H1 (cell line): ENCODE results near the gene CACNA1B.

Source experiments
- CHD1 ChIP-seq: IDR thresholded peaks from 2 replicates; pipeline ENCODE4 v1.6.1; 2012; ENCODE audit warnings: low read depth, low read length, improper control_type of control experiment
- CTCF ChIP-seq, 3 experiments: IDR thresholded peaks; 1 replicate in 2 of 3; 2 replicates in 1 of 3; pipeline versions ENCODE4 v1.5.1 to v1.6.1; 2011; ENCODE audit warnings: low read length in 3 of 3, mild to moderate bottlenecking in 3 of 3, inconsistent platforms in 2 of 3, low read depth in 1 of 3, moderate library complexity in 1 of 3; ENCODE audit not compliant: insufficient read depth in 1 of 3; ENCODE audit errors: control extremely low read depth in 1 of 3
- PHF8 ChIP-seq: fragments of 200-600 bp; sonication (generic); conservative IDR thresholded peaks from 2 replicates; pipeline ENCODE4 v1.7.1; 2012; ENCODE audit warnings: low read depth, mild to moderate bottlenecking, inconsistent platforms, low read length, moderate library complexity
- SRF ChIP-seq: IDR thresholded peaks from 2 replicates; pipeline ENCODE4 v1.6.1; 2011; ENCODE audit warnings: mild to moderate bottlenecking, low read depth, low read length, moderate library complexity
- SUZ12 ChIP-seq: fragments of 200-600 bp; sonication (generic); IDR thresholded peaks from 2 replicates; pipeline ENCODE4 v1.6.1; 2012; ENCODE audit warnings: mild to moderate bottlenecking, inconsistent platforms, low read length, moderate library complexity, mixed read lengths

- TF ChIP-seq SUZ12 (no peak), CTCF (IDR thresholded peaks at IDR 0.05; ENCODE audit: control extremely low read depth in 1 of 3, insufficient read depth in 1 of 3, low read depth in 1 of 3, low read length in 3 of 3) (no peak), PHF8 (no peak), CHD1 (no peak), SRF (no peak)
Observed at GRCh38 chr9:138115506-138115905, 237.9 kb downstream of the CACNA1B start.
